AG08395 (cell line): ENCODE results near the gene NFAM1.

Source experiments
- DNase-seq: peaks from one replicate; pipeline ENCODE4 v3.0.0; 2012; ENCODE audit warnings: mixed read lengths, low spot score

The NFAM1 gene

GRCh38 chr22:42383287-42383686 is 48.9 kb downstream of the NFAM1 start:
- no peak for DNase-seq

GRCh38 chr22:42380769-42381551 is 51.2 kb downstream of the NFAM1 start:
- no peak for DNase-seq

- no peak for DNase-seq
These were observed 52.2 kb downstream of the NFAM1 start for GRCh38 chr22:42379966-42380537.

GRCh38 chr22:42376711-42377554 is 55.3 kb downstream of the NFAM1 start:
- peak; percentile 87 for DNase-seq

- no peak for DNase-seq
These were observed 56.2 kb downstream of the NFAM1 start for GRCh38 chr22:42375982-42376381.

- DNase-seq = no peak
These were observed 59.2 kb downstream of the NFAM1 start for GRCh38 chr22:42372976-42373375.

- DNase-seq = no peak
These were observed 60.7 kb downstream of the NFAM1 start for GRCh38 chr22:42371501-42371900.

GRCh38 chr22:42371099-42371498 is 61.1 kb downstream of the NFAM1 start:
- no peak for DNase-seq

GRCh38 chr22:42369250-42370041 is 62.8 kb downstream of the NFAM1 start:
- peak; percentile 98 for DNase-seq

- no peak for DNase-seq
These were observed 63.6 kb downstream of the NFAM1 start for GRCh38 chr22:42368379-42369249.

- no peak for DNase-seq
These were observed 64.2 kb downstream of the NFAM1 start for GRCh38 chr22:42367980-42368378.

GRCh38 chr22:42366806-42367581 is 65.2 kb downstream of the NFAM1 start:
- DNase-seq = no peak

GRCh38 chr22:42365942-42366695 is 66.1 kb downstream of the NFAM1 start:
- no peak for DNase-seq

GRCh38 chr22:42365111-42365865 is 66.9 kb downstream of the NFAM1 start:
- no peak for DNase-seq

- no peak for DNase-seq
These were observed 67.5 kb downstream of the NFAM1 start for GRCh38 chr22:42364604-42365110.

- no peak for DNase-seq
These were observed 68.3 kb downstream of the NFAM1 start for GRCh38 chr22:42363892-42364291.

GRCh38 chr22:42361523-42361922 is 70.7 kb downstream of the NFAM1 start:
- DNase-seq = no peak

- DNase-seq = no peak
These were observed 71.9 kb downstream of the NFAM1 start for GRCh38 chr22:42360348-42360747.
